GM21576 (cell line): ENCODE results near the gene RASSF1.
"Not testable (repeated sequence)": the region's sequence is repeated elsewhere in the genome, so short reads cannot be mapped to it uniquely, and the experiment has no call there.

Source experiments
- ATAC-seq: cut with Tn5 transposase; IDR thresholded peaks from one replicate; pipeline ENCODE4 v1.9.1; 2021; ENCODE audit warnings: mild to moderate bottlenecking, moderate library complexity; ENCODE audit not compliant: unreplicated experiment

RASSF1 gene

DNA sequence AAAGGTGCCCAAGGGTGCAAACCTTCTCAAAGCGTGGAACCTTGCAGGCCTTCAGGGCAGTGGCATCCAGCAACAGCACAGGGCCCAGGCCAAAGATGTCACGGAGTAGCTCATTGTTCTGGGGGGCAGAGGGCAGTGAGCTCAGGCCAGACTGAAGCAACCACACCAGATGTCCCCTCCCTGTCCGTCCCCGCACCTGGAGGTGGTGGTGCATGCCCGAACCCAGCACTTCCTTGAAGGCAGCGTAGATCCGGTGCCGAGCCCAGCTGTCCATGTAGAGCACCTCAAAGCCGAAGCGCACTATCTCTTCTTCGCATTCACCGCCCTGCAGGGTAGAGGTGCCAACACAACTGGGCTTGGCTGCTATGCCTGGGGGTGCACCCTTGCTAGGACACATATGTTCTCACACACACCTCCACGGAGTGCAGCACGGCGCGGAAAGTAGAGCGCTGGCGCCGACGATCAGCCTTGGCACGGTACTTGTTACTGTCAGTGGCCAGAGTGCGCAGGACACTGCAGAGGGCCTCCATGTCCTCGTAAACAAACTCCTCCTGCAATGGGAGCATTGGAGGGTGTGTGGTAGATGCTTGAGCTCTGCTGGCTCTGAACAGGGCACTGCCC lies 52.1 kb downstream of the RASSF1 start:
- no peak for ATAC-seq

DNA sequence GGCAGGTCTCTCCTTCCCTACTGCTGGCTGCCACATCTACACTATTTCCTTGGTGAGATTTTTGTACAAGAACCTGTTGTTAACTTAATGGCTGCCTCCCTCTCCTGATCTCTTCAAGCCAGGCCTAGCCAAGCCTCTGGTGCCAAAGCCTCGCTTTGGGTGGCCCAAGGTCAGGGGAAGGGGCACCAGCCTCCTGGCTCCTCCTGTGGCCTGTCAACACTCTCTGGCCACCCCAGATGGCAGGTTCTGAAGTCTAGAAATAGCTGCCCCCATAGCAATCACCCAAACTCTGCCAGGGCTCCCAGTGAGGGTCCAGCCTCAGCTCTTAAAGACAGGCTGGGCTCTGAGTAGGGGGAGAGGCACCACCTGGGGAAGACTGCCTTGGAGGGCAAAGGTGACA lies 53.4 kb downstream of the RASSF1 start:
- ATAC-seq = no peak

DNA sequence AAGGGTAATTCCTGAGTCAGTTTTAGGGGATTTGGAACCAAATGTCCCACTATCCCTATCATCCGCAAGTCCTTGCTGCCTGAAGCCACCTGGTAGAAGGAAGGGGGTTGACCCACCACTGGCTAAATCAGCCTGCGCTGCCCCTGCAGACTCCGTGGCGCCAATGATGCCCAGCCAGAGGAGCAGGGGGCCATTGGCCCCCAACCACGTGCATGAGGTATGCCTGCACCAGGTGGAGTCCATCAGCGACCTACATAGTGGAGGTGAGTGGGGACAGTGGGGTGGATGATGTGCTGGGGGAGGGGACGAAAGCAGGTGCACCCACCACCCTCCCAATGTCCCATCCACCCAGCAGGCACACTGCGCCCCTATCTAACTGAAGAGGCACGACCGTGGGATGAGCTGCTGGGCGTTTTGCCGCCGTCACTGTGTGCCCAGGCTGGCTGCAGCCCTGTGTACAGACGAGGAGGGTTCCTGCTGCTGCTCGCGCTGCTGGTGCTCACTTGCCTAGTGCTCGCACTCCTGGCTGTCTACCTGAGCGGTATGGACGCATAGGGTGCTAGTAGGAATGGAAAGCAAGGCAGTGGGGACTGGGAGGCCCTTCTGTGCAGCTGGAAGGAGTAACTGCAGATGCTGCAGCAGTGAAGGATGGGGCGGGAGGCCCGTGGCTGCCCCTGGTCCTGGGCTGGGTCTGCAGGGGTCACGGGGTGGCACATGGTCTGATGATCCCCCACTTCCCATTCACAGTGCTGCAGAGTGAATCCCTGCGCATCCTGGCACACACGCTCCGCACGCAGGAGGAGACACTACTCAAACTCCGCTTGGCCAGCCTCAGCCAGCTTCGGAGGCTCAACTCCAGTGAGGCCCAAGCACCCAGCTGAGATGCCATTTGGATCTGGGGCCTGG lies 54.1 kb downstream of the RASSF1 start:
- ATAC-seq = no peak

DNA sequence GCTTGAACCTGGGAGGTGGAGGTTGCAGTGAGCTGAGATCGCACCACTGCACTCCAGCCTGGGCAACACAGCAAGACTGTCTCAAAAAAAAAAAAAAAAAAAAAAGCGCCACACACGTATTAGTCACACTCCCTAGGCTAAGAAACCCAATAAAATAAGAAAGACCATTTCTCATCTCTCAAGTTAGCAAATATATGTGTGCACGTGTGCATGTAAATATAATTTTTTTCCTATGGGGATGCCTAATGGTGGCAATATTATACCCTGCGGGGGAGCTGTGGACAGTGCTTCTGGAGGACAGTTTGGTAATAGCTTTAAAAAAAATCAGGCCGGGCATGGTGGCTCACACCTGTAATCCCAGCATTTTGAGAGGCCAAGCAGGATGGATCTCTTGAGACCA lies 56.5 kb downstream of the RASSF1 start:
- ATAC-seq = not testable (repeated sequence)
